ENCODE data around the gene BFSP1. TPM values are rescaled to one million over a fixed set of nuclear protein-coding genes. Genes with fewer than 3 reads are reported as not detected.

The BFSP1 gene
- total and polyA plus RNA-seq, 2 experiments from 2014 or later: 2.7 to 4.9 TPM

DNA sequence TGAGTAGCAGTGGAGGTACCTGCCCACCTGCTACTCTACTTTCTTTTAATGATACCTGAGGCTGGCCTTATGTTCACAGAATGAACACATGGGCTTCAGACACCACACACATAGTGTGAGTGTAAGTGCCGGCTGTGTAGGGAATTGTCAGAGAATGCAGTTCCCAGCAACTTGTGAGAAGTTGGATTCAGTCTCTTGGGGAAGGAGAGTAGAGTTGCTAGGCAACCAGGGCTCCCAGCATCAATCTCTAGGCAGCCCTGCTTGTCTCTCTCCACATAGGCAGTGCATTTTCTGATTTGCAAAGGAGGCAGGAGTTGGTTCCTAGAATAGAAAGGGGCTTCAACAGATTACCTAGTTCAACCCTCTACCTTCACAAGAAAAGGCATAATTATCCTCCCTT is 74.1 kb downstream of the BFSP1 start (continued):
- TF ChIP-seq, protein P1, sequence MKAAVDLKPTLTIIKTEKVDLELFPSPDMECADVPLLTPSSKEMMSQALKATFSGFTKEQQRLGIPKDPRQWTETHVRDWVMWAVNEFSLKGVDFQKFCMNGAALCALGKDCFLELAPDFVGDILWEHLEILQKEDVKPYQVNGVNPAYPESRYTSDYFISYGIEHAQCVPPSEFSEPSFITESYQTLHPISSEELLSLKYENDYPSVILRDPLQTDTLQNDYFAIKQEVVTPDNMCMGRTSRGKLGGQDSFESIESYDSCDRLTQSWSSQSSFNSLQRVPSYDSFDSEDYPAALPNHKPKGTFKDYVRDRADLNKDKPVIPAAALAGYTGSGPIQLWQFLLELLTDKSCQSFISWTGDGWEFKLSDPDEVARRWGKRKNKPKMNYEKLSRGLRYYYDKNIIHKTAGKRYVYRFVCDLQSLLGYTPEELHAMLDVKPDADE (IDR thresholded peaks at IDR 0.05): no peak
- no peak for TF ChIP-seq CREB1 (CRISPR knock-in tag; IDR thresholded peaks at IDR 0.05; ENCODE audit: low read depth)

GRCh38 chr20:17456279-17456678 is 74.9 kb downstream of the BFSP1 start:
- DNase-seq (ENCODE audit: low spot score): no peak
- Histone ChIP-seq H3K9me2 (ENCODE audit: insufficient read depth) (no peaks in the 10 kb centered on the region), H3K27ac (ENCODE audit: low read depth) (no peak overlapping the region), H3K36me3 (ENCODE audit: insufficient read depth) (no peaks in the 10 kb centered on the region), H3K4me2 (no peak overlapping the region), H3K27me3 (ENCODE audit: insufficient read depth) (no peaks in the 10 kb centered on the region), H4K20me1 (replicated peaks; ENCODE audit: insufficient read depth) (no peaks in the 10 kb centered on the region), H3F3A (replicated peaks; ENCODE audit: low read depth) (no peaks in the 10 kb centered on the region), H3K79me2 (replicated peaks; ENCODE audit: insufficient read depth) (no peaks in the 10 kb centered on the region), H2AFZ (no peak overlapping the region), H3K4me1 (ENCODE audit: insufficient read depth) (no peaks in the 10 kb centered on the region), H3K4me3 (no peak overlapping the region)
- ATAC-seq: no peak
- H3K27ac Mint-ChIP-seq: no peak overlapping the region
- H3K27me3 Mint-ChIP-seq (ENCODE audit: insufficient read depth, low read depth, poor library complexity): no peaks in the 10 kb centered on the region
- no peak for TF ChIP-seq EZH2phosphoT487 (IDR thresholded peaks at IDR 0.05; ENCODE audit: unreplicated experiment)
- TF ChIP-seq ZNF331 (CRISPR knock-in tag; IDR thresholded peaks at IDR 0.05; ENCODE audit: low read depth): no peak
- TF ChIP-seq, protein P2, sequence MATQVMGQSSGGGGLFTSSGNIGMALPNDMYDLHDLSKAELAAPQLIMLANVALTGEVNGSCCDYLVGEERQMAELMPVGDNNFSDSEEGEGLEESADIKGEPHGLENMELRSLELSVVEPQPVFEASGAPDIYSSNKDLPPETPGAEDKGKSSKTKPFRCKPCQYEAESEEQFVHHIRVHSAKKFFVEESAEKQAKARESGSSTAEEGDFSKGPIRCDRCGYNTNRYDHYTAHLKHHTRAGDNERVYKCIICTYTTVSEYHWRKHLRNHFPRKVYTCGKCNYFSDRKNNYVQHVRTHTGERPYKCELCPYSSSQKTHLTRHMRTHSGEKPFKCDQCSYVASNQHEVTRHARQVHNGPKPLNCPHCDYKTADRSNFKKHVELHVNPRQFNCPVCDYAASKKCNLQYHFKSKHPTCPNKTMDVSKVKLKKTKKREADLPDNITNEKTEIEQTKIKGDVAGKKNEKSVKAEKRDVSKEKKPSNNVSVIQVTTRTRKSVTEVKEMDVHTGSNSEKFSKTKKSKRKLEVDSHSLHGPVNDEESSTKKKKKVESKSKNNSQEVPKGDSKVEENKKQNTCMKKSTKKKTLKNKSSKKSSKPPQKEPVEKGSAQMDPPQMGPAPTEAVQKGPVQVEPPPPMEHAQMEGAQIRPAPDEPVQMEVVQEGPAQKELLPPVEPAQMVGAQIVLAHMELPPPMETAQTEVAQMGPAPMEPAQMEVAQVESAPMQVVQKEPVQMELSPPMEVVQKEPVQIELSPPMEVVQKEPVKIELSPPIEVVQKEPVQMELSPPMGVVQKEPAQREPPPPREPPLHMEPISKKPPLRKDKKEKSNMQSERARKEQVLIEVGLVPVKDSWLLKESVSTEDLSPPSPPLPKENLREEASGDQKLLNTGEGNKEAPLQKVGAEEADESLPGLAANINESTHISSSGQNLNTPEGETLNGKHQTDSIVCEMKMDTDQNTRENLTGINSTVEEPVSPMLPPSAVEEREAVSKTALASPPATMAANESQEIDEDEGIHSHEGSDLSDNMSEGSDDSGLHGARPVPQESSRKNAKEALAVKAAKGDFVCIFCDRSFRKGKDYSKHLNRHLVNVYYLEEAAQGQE (IDR thresholded peaks at IDR 0.05; ENCODE audit: unreplicated experiment): no peak
- TF ChIP-seq CTCF (conservative IDR thresholded peaks at IDR 0.05; ENCODE audit: low read depth in 2 of 2): no peak
- TF ChIP-seq JUNB (IDR thresholded peaks at IDR 0.05; ENCODE audit: unreplicated experiment): no peak
- TF ChIP-seq, protein P3, sequence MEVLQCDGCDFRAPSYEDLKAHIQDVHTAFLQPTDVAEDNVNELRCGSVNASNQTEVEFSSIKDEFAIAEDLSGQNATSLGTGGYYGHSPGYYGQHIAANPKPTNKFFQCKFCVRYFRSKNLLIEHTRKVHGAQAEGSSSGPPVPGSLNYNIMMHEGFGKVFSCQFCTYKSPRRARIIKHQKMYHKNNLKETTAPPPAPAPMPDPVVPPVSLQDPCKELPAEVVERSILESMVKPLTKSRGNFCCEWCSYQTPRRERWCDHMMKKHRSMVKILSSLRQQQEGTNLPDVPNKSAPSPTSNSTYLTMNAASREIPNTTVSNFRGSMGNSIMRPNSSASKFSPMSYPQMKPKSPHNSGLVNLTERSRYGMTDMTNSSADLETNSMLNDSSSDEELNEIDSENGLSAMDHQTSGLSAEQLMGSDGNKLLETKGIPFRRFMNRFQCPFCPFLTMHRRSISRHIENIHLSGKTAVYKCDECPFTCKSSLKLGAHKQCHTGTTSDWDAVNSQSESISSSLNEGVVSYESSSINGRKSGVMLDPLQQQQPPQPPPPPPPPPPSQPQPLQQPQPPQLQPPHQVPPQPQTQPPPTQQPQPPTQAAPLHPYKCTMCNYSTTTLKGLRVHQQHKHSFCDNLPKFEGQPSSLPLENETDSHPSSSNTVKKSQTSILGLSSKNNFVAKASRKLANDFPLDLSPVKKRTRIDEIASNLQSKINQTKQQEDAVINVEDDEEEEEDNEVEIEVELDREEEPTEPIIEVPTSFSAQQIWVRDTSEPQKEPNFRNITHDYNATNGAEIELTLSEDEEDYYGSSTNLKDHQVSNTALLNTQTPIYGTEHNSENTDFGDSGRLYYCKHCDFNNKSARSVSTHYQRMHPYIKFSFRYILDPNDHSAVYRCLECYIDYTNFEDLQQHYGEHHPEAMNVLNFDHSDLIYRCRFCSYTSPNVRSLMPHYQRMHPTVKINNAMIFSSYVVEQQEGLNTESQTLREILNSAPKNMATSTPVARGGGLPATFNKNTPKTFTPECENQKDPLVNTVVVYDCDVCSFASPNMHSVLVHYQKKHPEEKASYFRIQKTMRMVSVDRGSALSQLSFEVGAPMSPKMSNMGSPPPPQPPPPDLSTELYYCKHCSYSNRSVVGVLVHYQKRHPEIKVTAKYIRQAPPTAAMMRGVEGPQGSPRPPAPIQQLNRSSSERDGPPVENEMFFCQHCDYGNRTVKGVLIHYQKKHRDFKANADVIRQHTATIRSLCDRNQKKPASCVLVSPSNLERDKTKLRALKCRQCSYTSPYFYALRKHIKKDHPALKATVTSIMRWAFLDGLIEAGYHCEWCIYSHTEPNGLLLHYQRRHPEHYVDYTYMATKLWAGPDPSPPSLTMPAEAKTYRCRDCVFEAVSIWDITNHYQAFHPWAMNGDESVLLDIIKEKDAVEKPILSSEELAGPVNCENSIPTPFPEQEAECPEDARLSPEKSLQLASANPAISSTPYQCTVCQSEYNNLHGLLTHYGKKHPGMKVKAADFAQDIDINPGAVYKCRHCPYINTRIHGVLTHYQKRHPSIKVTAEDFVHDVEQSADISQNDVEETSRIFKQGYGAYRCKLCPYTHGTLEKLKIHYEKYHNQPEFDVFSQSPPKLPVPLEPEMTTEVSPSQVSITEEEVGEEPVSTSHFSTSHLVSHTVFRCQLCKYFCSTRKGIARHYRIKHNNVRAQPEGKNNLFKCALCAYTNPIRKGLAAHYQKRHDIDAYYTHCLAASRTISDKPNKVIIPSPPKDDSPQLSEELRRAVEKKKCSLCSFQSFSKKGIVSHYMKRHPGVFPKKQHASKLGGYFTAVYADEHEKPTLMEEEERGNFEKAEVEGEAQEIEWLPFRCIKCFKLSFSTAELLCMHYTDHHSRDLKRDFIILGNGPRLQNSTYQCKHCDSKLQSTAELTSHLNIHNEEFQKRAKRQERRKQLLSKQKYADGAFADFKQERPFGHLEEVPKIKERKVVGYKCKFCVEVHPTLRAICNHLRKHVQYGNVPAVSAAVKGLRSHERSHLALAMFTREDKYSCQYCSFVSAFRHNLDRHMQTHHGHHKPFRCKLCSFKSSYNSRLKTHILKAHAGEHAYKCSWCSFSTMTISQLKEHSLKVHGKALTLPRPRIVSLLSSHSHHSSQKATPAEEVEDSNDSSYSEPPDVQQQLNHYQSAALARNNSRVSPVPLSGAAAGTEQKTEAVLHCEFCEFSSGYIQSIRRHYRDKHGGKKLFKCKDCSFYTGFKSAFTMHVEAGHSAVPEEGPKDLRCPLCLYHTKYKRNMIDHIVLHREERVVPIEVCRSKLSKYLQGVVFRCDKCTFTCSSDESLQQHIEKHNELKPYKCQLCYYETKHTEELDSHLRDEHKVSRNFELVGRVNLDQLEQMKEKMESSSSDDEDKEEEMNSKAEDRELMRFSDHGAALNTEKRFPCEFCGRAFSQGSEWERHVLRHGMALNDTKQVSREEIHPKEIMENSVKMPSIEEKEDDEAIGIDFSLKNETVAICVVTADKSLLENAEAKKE (CRISPR knock-in tag; IDR thresholded peaks at IDR 0.05): no peak
- no peaks in the 10 kb centered on the region for H3K9me3 Mint-ChIP-seq
- no peak overlapping the region for H3K4me3 Mint-ChIP-seq
- no peaks in the 10 kb centered on the region for H3K36me3 Mint-ChIP-seq (ENCODE audit: low read depth)
- H3K4me1 Mint-ChIP-seq: no peaks in the 10 kb centered on the region
